K562 (cell line): Measurements from ENCODE around the gene BOLL. TPM values are rescaled to one million over a fixed set of nuclear protein-coding genes. Genes with fewer than 3 reads are reported as not detected.

Experiments used
- ATAC-seq: fragments of 200-7000 bp; cut with Tn5 transposase; 3 replicates; pipeline ENCODE4 v1.9.1; 2020; ENCODE audit warnings: moderate library complexity
- BruUV-seq: library from RNA; stranded (reverse); fragments of 400-500 nt; replicated peaks from 2 replicates; lab custom pipeline; 2021; lab: Mats Ljungman, UMichigan
- CTCF ChIA-PET: fragments of 300-600 bp; formaldehyde crosslinking; extraction: SDS; loops from one replicate; lab custom pipeline; 2021; ENCODE audit warnings: low intra/inter-chr PET ratio; lab: Yijun Ruan, JAX
- POLR2A ChIA-PET: fragments of 300-600, 350-650 bp; sonication (Branson Sonifier 250); formaldehyde crosslinking; extraction: SDS; loops from one replicate; lab custom pipeline; 2021; ENCODE audit warnings: antibody characterized with exemption, inconsistent platforms; lab: Yijun Ruan, JAX
- DNase-seq, 4 experiments: peaks; one replicate each; pipeline versions ENCODE4 v3.0.0 to v3.0.0-alpha.2; 2011 to 2018; ENCODE audit warnings: low spot score in 3 of 4, mixed read lengths in 3 of 4; ENCODE audit errors: extremely low read depth in 1 of 4
- FAIRE-seq: peaks from 2 replicates; lab custom pipeline; 2011; peaks lifted over from hg19 to GRCh38; lab: Jason Lieb, UNC
- H2AFZ ChIP-seq: 2 replicates; pipeline ENCODE4 v1.6.0; 2011; ENCODE audit warnings: low read depth, low read length, control low read depth, inconsistent platforms
- H3K27ac ChIP-seq: fragments of 200-600 bp; 3 replicates; pipeline ENCODE4 v1.8.0; 2011; ENCODE audit warnings: low read depth, mild to moderate bottlenecking, control low read depth, inconsistent platforms, low read length, moderate library complexity, mixed read lengths; ENCODE audit errors: extremely low read depth
- H3K27me3 ChIP-seq, 2 experiments: fragments of 300-600 bp in 1 of 2; 2 replicates in 1 of 2; 3 replicates in 1 of 2; pipeline versions ENCODE4 v1.6.0 to v1.8.0; 2011; ENCODE audit warnings: inconsistent platforms in 2 of 2, low read length in 2 of 2, mild to moderate bottlenecking in 1 of 2, mixed read lengths in 1 of 2, moderate library complexity in 1 of 2; ENCODE audit not compliant: control insufficient read depth in 2 of 2, insufficient read depth in 2 of 2
- H3K36me3 ChIP-seq: fragments of 300-600 bp; 3 replicates; pipeline ENCODE4 v1.8.0; 2011; ENCODE audit warnings: mild to moderate bottlenecking, low read length, inconsistent platforms; ENCODE audit not compliant: control insufficient read depth, insufficient read depth
- H3K4me1 ChIP-seq, 2 experiments: fragments of 200-600 bp in 1 of 2; replicated peaks in 1 of 2; 2 replicates in 1 of 2; 3 replicates in 1 of 2; pipeline versions ENCODE4 v1.5.1 to v1.8.0; 2011; ENCODE audit warnings: inconsistent platforms in 2 of 2, low read length in 2 of 2, mild to moderate bottlenecking in 1 of 2, mixed read lengths in 1 of 2, moderate library complexity in 1 of 2; ENCODE audit not compliant: control insufficient read depth in 2 of 2, insufficient read depth in 2 of 2
- H3K4me2 ChIP-seq: 2 replicates; pipeline ENCODE4 v1.6.1; 2011; ENCODE audit warnings: low read length, control low read depth, inconsistent platforms, mixed read lengths; ENCODE audit not compliant: insufficient read depth
- H3K4me3 ChIP-seq: fragments of 200-600 bp; sonication (generic), shearing (Covaris generic); 2 replicates; pipeline ENCODE4 v1.5.1; 2016; ENCODE audit warnings: control low read depth, inconsistent platforms
- H3K79me2 ChIP-seq: fragments of 200-600 bp; 3 replicates; pipeline ENCODE4 v1.8.0; 2011; ENCODE audit warnings: low read length, inconsistent platforms; ENCODE audit not compliant: control insufficient read depth, insufficient read depth
- H3K9ac ChIP-seq, 2 experiments: 2 replicates each; pipeline versions ENCODE4 v1.6.0 to v1.6.1; 2011; ENCODE audit warnings: low read depth in 2 of 2, low read length in 2 of 2, control low read depth in 1 of 2, inconsistent platforms in 1 of 2, mild to moderate bottlenecking in 1 of 2, mixed read lengths in 1 of 2; ENCODE audit not compliant: insufficient read depth in 1 of 2
- H3K9me1 ChIP-seq: one replicate; pipeline ENCODE4 v1.6.0; 2011; ENCODE audit warnings: inconsistent platforms, mild to moderate bottlenecking, low read length, moderate library complexity; ENCODE audit not compliant: control insufficient read depth, insufficient read depth
- H3K9me3 ChIP-seq: replicated peaks from 2 replicates; pipeline ENCODE4 v1.5.1; 2011; ENCODE audit warnings: low read depth, low read length, inconsistent platforms; ENCODE audit not compliant: control insufficient read depth, insufficient read depth
- H4K20me1 ChIP-seq: replicated peaks from 2 replicates; pipeline ENCODE4 v1.6.1; 2011; ENCODE audit warnings: low read length, inconsistent platforms, mixed read lengths; ENCODE audit not compliant: control insufficient read depth, insufficient read depth
- BRF1 ChIP-seq: IDR thresholded peaks from 3 replicates; pipeline ENCODE4 v1.6.1; 2011; ENCODE audit warnings: borderline replicate concordance, mild to moderate bottlenecking; ENCODE audit not compliant: insufficient read length; ENCODE audit errors: extremely low read depth
- DACH1 ChIP-seq: fragments of 450-650 bp; IDR thresholded peaks from 2 replicates; pipeline ENCODE4 v1.6.1; 2018; ENCODE audit not compliant: partially characterized antibody
- MECOM ChIP-seq: fragments of 250-450 bp; sonication (Bioruptor Pico); IDR thresholded peaks from 2 replicates; pipeline ENCODE4 v1.8.0; 2022; ENCODE audit warnings: inconsistent platforms
- NR2F6 ChIP-seq: fragments of 450-650 bp; formaldehyde crosslinking; IDR thresholded peaks from 2 replicates; pipeline ENCODE4 v1.4.0; 2020; ENCODE audit warnings: mild to moderate bottlenecking
- RAD21 ChIP-seq, 2 experiments: fragments of 250-450 bp in 1 of 2; fragments of 450-650 bp in 1 of 2; sonication (Bioruptor Pico) in 1 of 2; formaldehyde crosslinking in 1 of 2; IDR thresholded peaks in 1 of 2; conservative IDR thresholded peaks in 1 of 2; 2 replicates each; pipeline versions ENCODE4 v1.4.0 to v1.8.0; 2020 to 2022; ENCODE audit warnings: mild to moderate bottlenecking in 2 of 2, moderate library complexity in 1 of 2
- WGBS: fragments of 100-300 bp; shearing (Covaris generic); methylation state at CpG from one replicate; pipeline ENCODE4 v1.1.6; 2016; ENCODE audit warnings: low coverage, mixed read lengths; ENCODE audit not compliant: insufficient coverage; ENCODE audit errors: missing lambda C conversion rate; 5-methylcytosine and 5-hydroxymethylcytosine counted together
- in situ Hi-C: fragments of 300-500 bp; cut with MboI; formaldehyde crosslinking; loops from 4 replicates; pipeline ENCODE4 v1.15.0; 2018; ENCODE audit warnings: inconsistent platforms, mixed read lengths
- intact Hi-C: fragments of 100-400 bp; cut with micrococcal nuclease; formaldehyde crosslinking; loops from 2 replicates; pipeline ENCODE4 v1.14.2; 2022
- polyA plus RNA-seq, 8 experiments: library from polyadenylated mRNA; depleted of rRNA in 4 of 8; stranded (reverse) in 5 of 8; unstranded in 3 of 8; fragments of >200 nt; fragmentation: Nextera tagmentation in 2 of 8; fragmentation: Illumina TruSeq in 1 of 8; extraction: Ambion mirVana in 2 of 8; extraction: Trizol in 1 of 8; gene quantifications; 2 replicates each; pipeline versions ENCODE4 v1.2.1 to v1.2.3, GENCODE V29; 2011 to 2014; ENCODE audit warnings: inconsistent platforms in 1 of 8, missing spikeins in 1 of 8
- total RNA-seq, 7 experiments: library from RNA; depleted of rRNA in 6 of 7; stranded (reverse); fragments of >200 nt in 6 of 7; fragmentation: Illumina TruSeq in 2 of 7; extraction: Trizol in 2 of 7; gene quantifications; 2 replicates each; pipeline versions ENCODE4 v1.2.1 to v1.2.3, GENCODE V29; 2011 to 2021; ENCODE audit warnings: low replicate concordance in 1 of 7
- TF ChIP-seq, protein P1 (sequence below): fragments of 450-650 bp; IDR thresholded peaks from 2 replicates; pipeline ENCODE4 v1.6.1; 2016; ENCODE audit warnings: mild to moderate bottlenecking
- TF ChIP-seq, protein P2 (sequence below), 2 experiments: fragments of 450-650 bp; formaldehyde crosslinking in 1 of 2; IDR thresholded peaks; 2 replicates each; pipeline versions ENCODE4 v1.4.0 to v1.6.1; 2014 to 2020; ENCODE audit warnings: mild to moderate bottlenecking in 2 of 2, borderline replicate concordance in 1 of 2, low read depth in 1 of 2

BOLL gene
- total and polyA plus RNA-seq, 9 of the 15 experiments (the other 6 are each of a cell fraction or from before 2014, with no cell fraction given) = 0.11 to 0.55 (median 0.19) TPM; not detected in 1

DNA sequence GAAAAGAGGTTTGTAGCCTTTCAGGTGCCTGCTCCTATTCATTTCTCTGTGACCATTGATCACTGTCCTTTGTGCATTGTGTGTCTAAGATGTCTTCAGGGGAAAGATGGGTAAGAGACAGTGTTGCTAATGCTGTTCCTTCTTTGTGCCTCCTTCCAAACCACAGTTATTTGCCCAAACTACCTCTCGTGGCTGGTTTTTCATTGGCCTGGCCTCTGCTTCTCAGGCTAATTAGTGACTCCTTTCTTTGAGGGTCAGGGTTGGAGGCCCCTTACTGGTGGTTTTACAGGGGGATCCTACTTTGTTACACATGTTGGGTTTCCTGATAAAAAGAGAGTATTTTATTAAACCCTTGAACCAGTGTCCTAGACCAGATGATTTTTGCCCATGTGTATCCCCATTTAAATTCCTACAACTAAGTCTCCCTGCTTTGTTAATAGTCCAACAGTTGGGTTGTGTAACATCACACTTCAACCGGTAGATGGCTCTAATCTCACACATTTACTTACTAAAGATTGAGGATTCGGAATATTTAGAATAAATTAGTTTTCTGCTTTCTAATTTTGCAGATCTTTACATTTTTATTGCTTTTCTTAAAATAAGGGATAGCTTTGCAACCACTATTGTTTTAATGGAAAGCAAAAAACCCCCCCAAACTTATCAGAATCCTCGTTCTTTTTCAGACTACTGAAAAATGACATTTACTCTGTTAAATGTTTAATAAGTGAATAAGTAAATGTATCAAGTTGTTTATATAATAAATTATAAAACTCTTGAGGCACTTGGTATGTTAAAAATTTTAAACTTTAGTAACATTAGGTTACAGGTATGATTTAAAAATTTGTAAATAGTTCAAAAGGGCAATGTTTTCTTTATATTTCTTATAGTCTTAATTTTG is 77.6 kb downstream of the BOLL start:
- peaks cover 62% of the 10 kb centered on the region for H3K79me2 ChIP-seq
- POLR2A ChIA-PET = interaction anchor here (0.6 kb wide), 1 partner anchor 347 kb away, joined by 3 read pairs; no protein-coding TSS in a partner anchor
- peaks cover 5 to 12% of the 10 kb centered on the region in 2 experiments; a peak in 4 of 5 replicates for H3K4me1 ChIP-seq
- TF ChIP-seq MECOM (CRISPR knock-in tag) (no peak), DACH1 (no peak), NR2F6 (CRISPR knock-in tag) (no peak), BRF1 (no peak), RAD21 (CRISPR knock-in tag; conservative IDR thresholded peaks at IDR 0.05 in 1 of 2, IDR thresholded peaks at IDR 0.05 in 1 of 2) (peak; percentile 62 to 66)
- TF ChIP-seq, protein P1, sequence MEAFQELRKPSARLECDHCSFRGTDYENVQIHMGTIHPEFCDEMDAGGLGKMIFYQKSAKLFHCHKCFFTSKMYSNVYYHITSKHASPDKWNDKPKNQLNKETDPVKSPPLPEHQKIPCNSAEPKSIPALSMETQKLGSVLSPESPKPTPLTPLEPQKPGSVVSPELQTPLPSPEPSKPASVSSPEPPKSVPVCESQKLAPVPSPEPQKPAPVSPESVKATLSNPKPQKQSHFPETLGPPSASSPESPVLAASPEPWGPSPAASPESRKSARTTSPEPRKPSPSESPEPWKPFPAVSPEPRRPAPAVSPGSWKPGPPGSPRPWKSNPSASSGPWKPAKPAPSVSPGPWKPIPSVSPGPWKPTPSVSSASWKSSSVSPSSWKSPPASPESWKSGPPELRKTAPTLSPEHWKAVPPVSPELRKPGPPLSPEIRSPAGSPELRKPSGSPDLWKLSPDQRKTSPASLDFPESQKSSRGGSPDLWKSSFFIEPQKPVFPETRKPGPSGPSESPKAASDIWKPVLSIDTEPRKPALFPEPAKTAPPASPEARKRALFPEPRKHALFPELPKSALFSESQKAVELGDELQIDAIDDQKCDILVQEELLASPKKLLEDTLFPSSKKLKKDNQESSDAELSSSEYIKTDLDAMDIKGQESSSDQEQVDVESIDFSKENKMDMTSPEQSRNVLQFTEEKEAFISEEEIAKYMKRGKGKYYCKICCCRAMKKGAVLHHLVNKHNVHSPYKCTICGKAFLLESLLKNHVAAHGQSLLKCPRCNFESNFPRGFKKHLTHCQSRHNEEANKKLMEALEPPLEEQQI = no peak
- TF ChIP-seq, protein P2, sequence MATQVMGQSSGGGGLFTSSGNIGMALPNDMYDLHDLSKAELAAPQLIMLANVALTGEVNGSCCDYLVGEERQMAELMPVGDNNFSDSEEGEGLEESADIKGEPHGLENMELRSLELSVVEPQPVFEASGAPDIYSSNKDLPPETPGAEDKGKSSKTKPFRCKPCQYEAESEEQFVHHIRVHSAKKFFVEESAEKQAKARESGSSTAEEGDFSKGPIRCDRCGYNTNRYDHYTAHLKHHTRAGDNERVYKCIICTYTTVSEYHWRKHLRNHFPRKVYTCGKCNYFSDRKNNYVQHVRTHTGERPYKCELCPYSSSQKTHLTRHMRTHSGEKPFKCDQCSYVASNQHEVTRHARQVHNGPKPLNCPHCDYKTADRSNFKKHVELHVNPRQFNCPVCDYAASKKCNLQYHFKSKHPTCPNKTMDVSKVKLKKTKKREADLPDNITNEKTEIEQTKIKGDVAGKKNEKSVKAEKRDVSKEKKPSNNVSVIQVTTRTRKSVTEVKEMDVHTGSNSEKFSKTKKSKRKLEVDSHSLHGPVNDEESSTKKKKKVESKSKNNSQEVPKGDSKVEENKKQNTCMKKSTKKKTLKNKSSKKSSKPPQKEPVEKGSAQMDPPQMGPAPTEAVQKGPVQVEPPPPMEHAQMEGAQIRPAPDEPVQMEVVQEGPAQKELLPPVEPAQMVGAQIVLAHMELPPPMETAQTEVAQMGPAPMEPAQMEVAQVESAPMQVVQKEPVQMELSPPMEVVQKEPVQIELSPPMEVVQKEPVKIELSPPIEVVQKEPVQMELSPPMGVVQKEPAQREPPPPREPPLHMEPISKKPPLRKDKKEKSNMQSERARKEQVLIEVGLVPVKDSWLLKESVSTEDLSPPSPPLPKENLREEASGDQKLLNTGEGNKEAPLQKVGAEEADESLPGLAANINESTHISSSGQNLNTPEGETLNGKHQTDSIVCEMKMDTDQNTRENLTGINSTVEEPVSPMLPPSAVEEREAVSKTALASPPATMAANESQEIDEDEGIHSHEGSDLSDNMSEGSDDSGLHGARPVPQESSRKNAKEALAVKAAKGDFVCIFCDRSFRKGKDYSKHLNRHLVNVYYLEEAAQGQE (IDR thresholded peaks at IDR 0.05; ENCODE audit: borderline replicate concordance) = 0 out of 2 replicates have a peak, but pooled peaks have one; percentile 17
- TF ChIP-seq, protein P2 (CRISPR knock-in tag; IDR thresholded peaks at IDR 0.05; ENCODE audit: low read depth) = no peak

More for the DNA sequence above, 77.6 kb downstream of the BOLL start:
- Histone ChIP-seq H3K9me3 (no peaks in the 10 kb centered on the region), H3K36me3 (peaks cover 46% of the 10 kb centered on the region), H3K4me3 (peak overlapping the region; percentile 88), H3K9me1 (no peaks in the 10 kb centered on the region), H2AFZ (no peak overlapping the region), H4K20me1 (peaks cover 14% of the 10 kb centered on the region), H3K4me2 (peak overlapping the region; percentile 85), H3K27me3 (no peaks in the 10 kb centered on the region), H3K27ac (no peak overlapping the region; the same call in 1 of the 3 replicates), H3K9ac (peak overlapping the region; percentile 2 to 52; a peak in 3 of 4 replicates)
- FAIRE-seq = peak; percentile 68
- in situ Hi-C loops = no loop called here
- peak; percentile 27; the same call in 2 of the 3 replicates for ATAC-seq
- intact Hi-C loops = loop anchor here (1.0 to 10.0 kb wide), 6 partner anchors 70 to 589 kb away; partner anchors contain the start of gene HSPD1
- DNase-seq = peak in 1 of 4 experiments; percentile 40
- no TSS peak for BruUV-seq
- CTCF ChIA-PET = interaction anchor here (1.0 to 1.6 kb wide), 2 partner anchors 70 to 589 kb away, joined by 3 to 6 read pairs; no protein-coding TSS in a partner anchor
- 3% methylated on average over 4 of the region's 4 CpGs for WGBS
